Measurements from ENCODE around the gene ZFP14. TPM values are rescaled to one million over a fixed set of nuclear protein-coding genes. Genes with fewer than 3 reads are reported as not detected.

Gene ZFP14
- 1 to 10 TPM; 3.5 to 4.7 TPM for total RNA-seq
- total RNA-seq, result 18.8 to 30.7 reads per million in 2 donors

- Mint-ChIP-seq H3K27me3 (no peaks in the 10 kb centered on the region), H3K27ac (peak within 1 kb of the TSS; percentile 95), H3K36me3 (ENCODE audit: low read depth) (no peaks in the 10 kb centered on the region), H3K4me1 (peaks cover 9% of the 10 kb centered on the region), H3K4me3 (peak within 1 kb of the TSS; percentile 95)
- H3K9me3 ChIP-seq (ENCODE audit: control insufficient read depth, low read length, poor library complexity, severe bottlenecking), result no peaks in the 10 kb centered on the region
- DNase-seq (peak; percentile 89 to 93 (median 90)), ATAC-seq (peak; percentile 99)
Measured at GRCh38 chr19:36378625-36379509, at the start of gene ZFP14. TSS of gene ZFP14 (minus strand) at chr19:36379201. CDS start at chr19:36367892, 11,309 bp downstream.

GRCh38 chr19:36423925-36424324 lies 44.9 kb upstream of the ZFP14 start:
- DNase-seq (no peak), ATAC-seq (no peak)
- H3K4me1 Mint-ChIP-seq, result no peaks in the 10 kb centered on the region
- H3K4me3 Mint-ChIP-seq, result no peak overlapping the region
- no peak overlapping the region for H3K27ac Mint-ChIP-seq
- no peaks in the 10 kb centered on the region for H3K36me3 Mint-ChIP-seq (ENCODE audit: low read depth)
- no peaks in the 10 kb centered on the region for H3K9me3 ChIP-seq (ENCODE audit: control insufficient read depth, low read length, poor library complexity, severe bottlenecking)
- peaks cover 5% of the 10 kb centered on the region for H3K27me3 Mint-ChIP-seq

DNA sequence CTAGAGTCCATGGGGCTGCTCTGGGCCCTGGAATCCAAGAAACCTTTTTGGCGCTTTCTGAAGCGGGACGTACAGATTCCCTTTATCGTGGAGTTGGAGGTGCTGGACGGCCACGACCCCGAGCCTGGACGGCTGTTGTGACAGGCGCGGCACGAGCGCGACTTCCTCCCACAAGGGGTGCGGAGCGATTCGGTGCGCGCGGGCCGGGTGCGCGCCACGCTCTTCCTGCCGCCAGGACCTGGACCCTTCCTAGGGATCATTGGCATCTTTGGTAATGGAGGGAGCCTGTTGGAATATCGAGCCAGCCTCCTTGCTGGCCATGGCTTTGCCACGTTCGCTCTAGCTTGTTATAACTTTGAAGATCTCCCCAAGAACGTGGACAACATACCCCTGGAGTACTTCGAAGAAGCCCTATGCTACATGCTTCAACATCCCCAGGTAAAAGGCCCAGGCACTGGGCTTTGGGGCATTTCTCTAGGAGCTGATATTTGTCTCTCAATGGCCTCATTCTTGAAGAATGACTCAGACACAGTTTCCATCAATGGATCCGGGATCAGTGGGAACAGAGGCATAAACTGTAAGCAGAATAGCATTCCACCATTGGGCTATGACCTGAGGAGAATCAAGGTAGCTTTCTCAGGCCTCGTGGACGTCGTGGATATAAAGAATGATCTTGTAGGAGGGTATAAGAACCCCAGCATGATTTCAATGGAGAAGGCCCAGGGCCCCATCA lies 42.9 kb upstream of the ZFP14 start:
- Mint-ChIP-seq H3K4me1 (peaks cover 17% of the 10 kb centered on the region), H3K36me3 (ENCODE audit: low read depth) (no peaks in the 10 kb centered on the region), H3K4me3 (no peak overlapping the region), H3K27me3 (peaks cover 5% of the 10 kb centered on the region), H3K27ac (no peak overlapping the region)
- DNase-seq (no peak), ATAC-seq (no peak)
- H3K9me3 ChIP-seq (ENCODE audit: control insufficient read depth, low read length, poor library complexity, severe bottlenecking), result no peaks in the 10 kb centered on the region

- Mint-ChIP-seq H3K36me3 (ENCODE audit: low read depth) (no peaks in the 10 kb centered on the region), H3K27ac (no peak overlapping the region), H3K4me1 (peaks cover 17% of the 10 kb centered on the region), H3K4me3 (no peak overlapping the region), H3K27me3 (peaks cover 5% of the 10 kb centered on the region)
- ATAC-seq, result no peak
- H3K9me3 ChIP-seq (ENCODE audit: control insufficient read depth, low read length, poor library complexity, severe bottlenecking), result no peaks in the 10 kb centered on the region
- DNase-seq, result no peak
Measured at GRCh38 chr19:36420961-36421748, 42.2 kb upstream of the ZFP14 start.

- Mint-ChIP-seq H3K27ac (peak within 1 kb of the TSS; percentile 96), H3K27me3 (peaks cover 5% of the 10 kb centered on the region), H3K4me3 (peak within 1 kb of the TSS; percentile 97), H3K36me3 (ENCODE audit: low read depth) (no peaks in the 10 kb centered on the region), H3K4me1 (peaks cover 17% of the 10 kb centered on the region)
- DNase-seq (peak; percentile 50 to 58 (median 57)), ATAC-seq (peak; percentile 92)
- H3K9me3 ChIP-seq (ENCODE audit: control insufficient read depth, low read length, poor library complexity, severe bottlenecking), result no peaks in the 10 kb centered on the region
Measured at GRCh38 chr19:36418287-36419001, 39.4 kb upstream of the ZFP14 start, which contains the start of gene ZFP82. TSS of gene ZFP82 (minus strand) at chr19:36418644. CDS start at chr19:36409789, 8,855 bp downstream.

GRCh38 chr19:36417752-36418286 lies 38.8 kb upstream of the ZFP14 start:
- H3K9me3 ChIP-seq (ENCODE audit: control insufficient read depth, low read length, poor library complexity, severe bottlenecking), result no peaks in the 10 kb centered on the region
- no peak for DNase-seq
- ATAC-seq, result no peak
- H3K4me1 Mint-ChIP-seq, result peaks cover 17% of the 10 kb centered on the region
- H3K4me3 Mint-ChIP-seq, result peak overlapping the region; percentile 97
- peak overlapping the region; percentile 96 for H3K27ac Mint-ChIP-seq
- H3K27me3 Mint-ChIP-seq, result peaks cover 5% of the 10 kb centered on the region
- H3K36me3 Mint-ChIP-seq (ENCODE audit: low read depth), result no peaks in the 10 kb centered on the region

GRCh38 chr19:36409841-36410240 lies 30.8 kb upstream of the ZFP14 start:
- DNase-seq (no peak), ATAC-seq (no peak)
- Mint-ChIP-seq H3K27ac (no peak overlapping the region), H3K27me3 (no peaks in the 10 kb centered on the region), H3K36me3 (ENCODE audit: low read depth) (peaks cover 17% of the 10 kb centered on the region), H3K4me3 (no peak overlapping the region), H3K4me1 (no peaks in the 10 kb centered on the region)
- peaks cover 10% of the 10 kb centered on the region for H3K9me3 ChIP-seq (ENCODE audit: control insufficient read depth, low read length, poor library complexity, severe bottlenecking)

- Mint-ChIP-seq H3K4me3 (no peak overlapping the region), H3K4me1 (no peaks in the 10 kb centered on the region), H3K27me3 (no peaks in the 10 kb centered on the region), H3K36me3 (ENCODE audit: low read depth) (peaks cover 21% of the 10 kb centered on the region), H3K27ac (no peak overlapping the region)
- ATAC-seq (no peak), DNase-seq (no peak)
- peaks cover 10% of the 10 kb centered on the region for H3K9me3 ChIP-seq (ENCODE audit: control insufficient read depth, low read length, poor library complexity, severe bottlenecking)
Measured at GRCh38 chr19:36408101-36408500, 29.1 kb upstream of the ZFP14 start.

DNA sequence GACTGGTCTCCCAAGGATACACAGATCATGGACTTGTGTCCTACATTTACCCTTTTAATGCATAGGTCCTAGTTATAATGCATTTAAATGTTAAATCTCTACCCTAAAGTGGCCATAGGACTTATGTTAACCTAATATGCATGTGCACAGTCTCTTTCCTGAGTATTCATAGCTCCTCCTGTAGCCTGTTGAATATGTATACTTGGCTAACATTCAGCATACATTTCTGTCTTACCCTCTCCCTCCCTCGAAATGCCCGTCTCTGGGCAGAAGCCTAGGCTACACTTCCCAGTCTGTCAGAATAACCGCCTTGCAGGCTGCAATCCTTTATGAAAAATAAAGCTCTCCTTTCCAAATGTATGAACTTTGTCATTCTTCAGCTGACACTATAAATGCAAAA lies 25.5 kb upstream of the ZFP14 start:
- no peak for DNase-seq
- H3K36me3 Mint-ChIP-seq (ENCODE audit: low read depth), result peaks cover 17% of the 10 kb centered on the region
- no peak for ATAC-seq
- H3K27ac Mint-ChIP-seq, result no peak overlapping the region
- H3K27me3 Mint-ChIP-seq, result no peaks in the 10 kb centered on the region
- peaks cover 10% of the 10 kb centered on the region for H3K9me3 ChIP-seq (ENCODE audit: control insufficient read depth, low read length, poor library complexity, severe bottlenecking)
- H3K4me1 Mint-ChIP-seq, result no peaks in the 10 kb centered on the region
- H3K4me3 Mint-ChIP-seq, result no peak overlapping the region

GRCh38 chr19:36401475-36401874 lies 22.5 kb upstream of the ZFP14 start:
- peak; percentile 48 for ATAC-seq
- H3K27ac Mint-ChIP-seq, result no peak overlapping the region
- peaks cover 11% of the 10 kb centered on the region for H3K36me3 Mint-ChIP-seq (ENCODE audit: low read depth)
- H3K4me3 Mint-ChIP-seq, result no peak overlapping the region
- no peak for DNase-seq
- H3K4me1 Mint-ChIP-seq, result no peaks in the 10 kb centered on the region
- no peaks in the 10 kb centered on the region for H3K27me3 Mint-ChIP-seq
- H3K9me3 ChIP-seq (ENCODE audit: control insufficient read depth, low read length, poor library complexity, severe bottlenecking), result peaks cover 7% of the 10 kb centered on the region

- H3K27me3 Mint-ChIP-seq, result no peaks in the 10 kb centered on the region
- H3K9me3 ChIP-seq (ENCODE audit: control insufficient read depth, low read length, poor library complexity, severe bottlenecking), result peaks cover 21% of the 10 kb centered on the region
- no peak overlapping the region for H3K4me3 Mint-ChIP-seq
- peaks cover 8% of the 10 kb centered on the region for H3K36me3 Mint-ChIP-seq (ENCODE audit: low read depth)
- ATAC-seq (no peak), DNase-seq (no peak)
- no peaks in the 10 kb centered on the region for H3K4me1 Mint-ChIP-seq
- no peak overlapping the region for H3K27ac Mint-ChIP-seq
Measured at GRCh38 chr19:36398571-36398970, 19.6 kb upstream of the ZFP14 start.

GRCh38 chr19:36392916-36393673 lies 14.1 kb upstream of the ZFP14 start:
- H3K27ac Mint-ChIP-seq, result no peak overlapping the region
- peaks cover 8% of the 10 kb centered on the region for H3K36me3 Mint-ChIP-seq (ENCODE audit: low read depth)
- no peak overlapping the region for H3K4me3 Mint-ChIP-seq

More at GRCh38 chr19:36392916-36393673, 14.1 kb upstream of the ZFP14 start:
- ATAC-seq (no peak), DNase-seq (no peak)
- Mint-ChIP-seq H3K27me3 (no peaks in the 10 kb centered on the region), H3K4me1 (no peaks in the 10 kb centered on the region)
- H3K9me3 ChIP-seq (ENCODE audit: control insufficient read depth, low read length, poor library complexity, severe bottlenecking), result peaks cover 37% of the 10 kb centered on the region

Measured in T-helper 17 cell (primary cell).